NCI-H82 (cell line): ENCODE measurements around the gene ROCK2.
A peak's percentile ranks its signal among the peaks of the same experiment; 100 is the strongest.
"Not testable (repeated sequence)": the region's sequence is repeated elsewhere in the genome, so short reads cannot be mapped to it uniquely, and the experiment has no call there.

Experiments used
- DNase-seq: peaks from one replicate; lab custom pipeline; 2025; lab: John Stamatoyannopoulos, UW

Gene ROCK2

DNA sequence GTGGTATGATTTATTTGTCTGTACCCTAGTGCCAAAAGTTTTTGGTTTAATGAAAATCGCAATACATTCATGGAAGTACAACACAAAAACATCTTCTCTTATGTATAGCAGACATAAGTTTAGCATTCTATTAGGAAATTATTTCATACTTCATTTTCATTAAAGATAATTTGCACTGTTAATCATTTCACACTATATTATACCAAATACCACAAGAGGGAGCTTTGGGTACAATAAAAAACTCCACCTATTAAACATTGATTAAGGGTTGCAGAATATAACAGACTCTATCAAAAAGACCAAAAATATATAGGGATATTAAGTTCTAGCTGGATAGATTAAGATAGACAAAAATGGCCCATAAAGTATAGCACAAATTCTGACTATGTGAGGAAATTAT is 110.1 kb downstream of the ROCK2 start:
- DNase-seq, result peak; percentile 18

DNA sequence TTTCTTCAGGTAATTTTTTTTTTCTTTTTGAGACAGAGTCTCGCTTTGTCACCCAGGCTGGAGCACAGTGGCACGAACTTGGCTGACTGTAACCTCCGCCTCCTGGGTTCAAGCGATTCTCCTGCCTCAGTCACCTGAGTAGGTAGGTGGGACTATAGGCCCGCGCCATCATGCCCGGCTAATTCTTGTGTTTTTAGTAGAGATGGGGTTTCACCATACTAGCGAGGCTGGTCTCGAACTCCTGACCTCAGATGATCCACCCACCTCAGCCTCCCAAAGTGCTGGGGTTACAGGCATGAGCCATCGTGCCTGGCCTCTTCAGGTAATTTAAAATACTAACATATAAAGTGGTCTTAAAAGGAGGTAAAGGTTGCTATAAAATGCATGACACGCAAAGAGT is 113.2 kb downstream of the ROCK2 start:
- DNase-seq, result not testable (repeated sequence)

DNA sequence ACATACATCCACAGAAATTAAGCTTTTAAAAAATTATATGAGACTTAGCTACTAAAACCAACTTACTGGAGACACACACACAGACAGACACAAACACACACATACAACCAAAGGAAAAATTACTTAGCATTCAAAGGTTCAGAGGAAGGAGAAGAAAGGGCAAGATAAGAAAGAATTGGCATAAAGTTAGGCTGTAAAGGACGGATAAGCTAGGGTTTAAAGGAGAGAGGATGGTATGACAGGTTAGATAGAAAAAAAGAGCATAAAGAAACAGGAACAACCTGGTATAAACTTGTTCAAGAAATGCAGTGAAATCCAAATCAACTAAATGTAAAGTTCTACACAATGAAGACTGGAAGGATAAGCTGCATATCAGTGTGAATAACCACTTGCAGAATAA is 115.7 kb downstream of the ROCK2 start:
- DNase-seq, result no peak

DNA sequence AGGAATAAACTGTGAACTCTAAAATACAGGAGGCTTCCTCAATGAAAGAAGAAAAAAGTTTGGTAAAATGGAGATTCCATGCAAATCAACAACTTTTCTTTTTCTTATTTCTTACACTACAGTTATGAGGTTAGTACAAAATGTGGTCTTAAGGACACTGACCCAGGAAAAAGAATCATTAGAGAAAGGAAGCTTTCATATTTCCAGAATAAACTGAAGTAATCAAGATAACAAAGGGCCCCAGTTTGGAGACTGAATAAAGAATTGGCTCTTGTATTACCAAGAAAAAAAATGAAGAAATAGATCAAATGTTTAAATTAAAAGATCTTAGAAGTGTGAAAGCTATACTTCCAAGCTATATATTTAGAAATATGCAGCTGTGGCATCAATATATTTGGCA is 116.8 kb downstream of the ROCK2 start:
- no peak for DNase-seq

DNA sequence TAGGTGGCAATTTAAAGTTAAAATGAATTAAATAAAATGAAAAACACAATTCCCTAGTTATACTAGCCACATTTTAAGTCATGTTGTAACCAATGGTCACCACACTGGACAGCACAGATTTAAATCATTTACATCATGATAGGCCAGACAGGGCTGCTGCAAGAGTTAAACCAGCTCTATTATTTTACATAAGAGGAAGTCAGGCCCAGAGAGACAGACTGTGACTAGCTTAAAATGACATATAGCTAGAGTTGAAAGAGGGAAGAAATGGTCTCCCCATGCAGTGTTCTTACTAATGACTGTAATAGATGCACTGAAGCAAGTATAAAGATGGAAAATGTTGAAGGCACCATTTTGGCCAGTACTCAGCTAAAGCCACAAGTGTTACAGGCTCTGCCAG is 119.5 kb downstream of the ROCK2 start:
- no peak for DNase-seq

DNA sequence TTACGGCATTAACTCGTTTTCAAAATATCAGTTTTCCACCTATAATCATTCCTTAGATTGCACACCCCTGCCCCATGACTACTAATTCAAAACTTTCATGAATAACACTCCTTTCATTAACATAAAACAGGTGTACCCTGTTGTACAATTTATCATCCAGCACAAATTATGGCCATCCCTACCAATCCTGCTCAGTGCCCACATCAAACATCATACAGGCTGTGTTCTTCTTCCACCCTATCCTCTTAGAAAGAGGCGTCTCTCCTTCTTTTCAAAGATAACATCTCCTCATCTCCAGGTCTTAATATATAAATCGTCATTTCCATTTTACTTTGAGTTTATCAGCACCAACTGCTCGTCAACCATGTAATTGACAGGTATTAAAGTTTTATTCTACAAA is 121.6 kb downstream of the ROCK2 start:
- no peak for DNase-seq

DNA sequence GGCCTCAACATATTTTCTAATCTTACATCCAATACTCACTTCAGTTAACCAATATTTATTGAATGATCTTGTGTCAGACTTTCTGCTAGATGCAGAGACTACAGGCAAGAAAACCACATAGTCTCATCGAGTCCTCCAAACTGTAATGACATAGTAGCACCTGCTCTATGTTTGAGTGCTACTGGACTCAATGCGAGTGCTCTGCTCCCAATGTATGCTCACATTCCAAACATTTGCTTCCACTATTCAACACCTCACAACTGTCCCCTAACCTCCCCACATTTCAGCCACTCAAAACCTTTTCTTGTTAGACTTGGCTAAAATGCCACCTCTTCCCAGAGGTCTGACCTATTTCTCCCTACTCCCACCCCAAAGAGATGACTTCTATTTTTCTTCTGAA is 124.0 kb downstream of the ROCK2 start:
- DNase-seq, result no peak

DNA sequence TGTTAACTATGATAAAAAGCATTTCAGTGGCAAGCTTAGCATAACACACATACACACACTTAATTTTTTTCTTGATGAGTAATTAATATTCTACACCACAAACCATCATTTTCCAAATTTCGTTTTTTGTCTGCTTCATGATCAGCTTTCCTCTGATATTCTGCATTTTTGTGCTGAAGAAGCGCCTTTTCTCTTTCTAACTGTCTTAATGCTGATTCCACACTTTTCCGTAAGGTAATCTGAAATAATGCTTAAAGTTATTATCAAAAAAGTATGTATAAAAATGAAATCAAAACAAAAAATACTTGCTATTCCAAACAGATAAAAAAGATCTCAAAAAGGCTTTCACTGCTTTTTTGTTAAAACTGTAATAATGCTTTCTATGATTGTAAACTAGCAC is 129.0 kb downstream of the ROCK2 start:
- no peak for DNase-seq

DNA sequence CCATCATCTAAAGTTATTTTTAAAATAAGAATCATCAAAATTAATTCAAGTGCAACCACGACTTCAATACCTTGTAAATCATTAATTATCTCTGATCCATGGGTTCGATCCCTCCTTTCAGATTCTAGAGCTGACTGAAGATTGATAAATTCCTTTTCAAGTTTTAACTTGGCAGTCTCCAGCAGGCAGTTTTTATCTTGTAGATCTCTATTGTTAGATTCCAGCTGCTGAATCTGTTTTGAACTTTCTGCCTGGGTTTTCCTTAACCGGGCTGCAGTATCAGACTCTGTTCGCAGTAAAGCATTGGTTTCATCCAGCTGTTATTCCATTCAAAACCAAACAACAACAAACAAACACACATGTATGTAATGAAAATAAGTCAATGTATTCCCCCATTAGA is 129.7 kb downstream of the ROCK2 start:
- DNase-seq, result no peak

DNA sequence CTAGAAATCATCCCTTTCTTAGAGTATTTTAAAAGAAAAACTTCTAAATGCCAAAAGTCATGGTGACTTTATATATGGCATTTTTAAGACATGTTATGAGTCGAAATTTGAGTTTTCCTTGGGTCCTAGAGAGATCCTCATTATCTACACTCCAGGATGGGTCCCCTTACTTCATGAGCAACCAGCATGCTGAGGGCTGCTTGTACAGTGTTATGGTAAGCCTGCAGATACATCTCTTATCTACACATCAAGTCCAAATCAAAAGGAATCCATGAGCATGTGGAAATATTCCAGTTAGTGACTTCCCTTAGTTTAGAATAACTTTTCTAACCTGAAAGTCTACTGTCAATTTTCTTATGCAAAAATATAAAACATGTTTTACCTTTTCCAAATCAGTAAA is 130.5 kb downstream of the ROCK2 start:
- no peak for DNase-seq

DNA sequence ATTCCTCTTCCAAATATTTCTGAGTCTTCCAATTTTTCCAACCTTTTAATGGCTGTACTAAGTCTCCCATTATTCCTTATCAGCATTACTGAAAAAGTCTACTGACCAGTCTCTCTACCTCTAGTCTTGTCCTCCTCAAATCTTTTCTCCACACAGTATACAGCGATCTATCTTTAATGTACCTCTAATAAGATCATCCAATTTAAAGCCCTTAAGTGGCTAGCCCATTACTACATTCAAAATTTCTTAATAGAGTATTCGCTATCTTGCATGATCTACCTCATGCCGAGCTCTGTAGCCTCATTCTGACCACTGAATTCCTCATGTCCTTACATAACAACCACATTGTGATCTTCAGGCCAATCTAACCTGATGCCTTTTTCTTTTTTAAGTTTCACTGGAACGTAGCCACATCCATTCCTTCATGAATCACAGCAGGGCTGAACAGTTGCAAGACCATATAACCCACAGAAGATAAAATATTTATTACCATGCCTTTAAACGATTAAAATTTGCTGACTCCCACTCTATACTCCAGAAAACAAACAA is 131.3 kb downstream of the ROCK2 start:
- peak; percentile 45 for DNase-seq

DNA sequence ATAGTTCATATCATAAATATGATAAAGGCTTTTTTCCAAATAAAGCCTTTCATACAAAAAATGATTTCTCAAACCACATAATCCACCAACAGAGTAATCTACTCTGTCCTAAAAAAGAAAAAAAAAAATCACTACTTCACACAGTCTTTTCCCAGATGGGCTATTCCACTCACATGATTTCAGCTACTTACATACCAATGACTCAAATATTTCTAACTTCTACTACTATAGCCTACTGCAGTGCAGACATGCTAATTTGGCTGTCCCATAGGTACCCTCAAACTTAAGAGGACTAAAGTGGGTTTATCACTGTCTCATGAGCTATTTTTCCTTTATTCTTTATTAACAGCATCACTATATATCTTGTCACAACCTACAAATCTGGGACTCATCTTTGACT is 131.8 kb downstream of the ROCK2 start:
- DNase-seq, result no peak

DNA sequence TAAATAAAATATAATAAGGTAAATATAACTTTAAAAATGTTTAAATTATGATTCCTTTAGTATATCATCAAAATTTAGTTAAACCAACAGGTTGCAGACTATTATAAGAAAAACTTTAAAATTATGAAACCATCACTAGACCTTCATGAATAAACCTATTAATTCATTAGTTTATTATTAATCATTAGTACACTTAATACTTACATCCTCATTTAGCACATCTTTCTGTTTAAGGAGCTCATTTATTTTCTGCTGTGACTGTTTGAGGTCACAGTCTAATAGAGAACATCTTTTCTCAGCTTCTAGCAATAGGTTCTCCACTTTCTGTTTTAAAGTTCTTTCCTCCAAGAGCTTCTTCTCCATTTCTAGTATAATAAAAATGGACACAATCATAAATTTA is 136.4 kb downstream of the ROCK2 start:
- DNase-seq, result no peak

DNA sequence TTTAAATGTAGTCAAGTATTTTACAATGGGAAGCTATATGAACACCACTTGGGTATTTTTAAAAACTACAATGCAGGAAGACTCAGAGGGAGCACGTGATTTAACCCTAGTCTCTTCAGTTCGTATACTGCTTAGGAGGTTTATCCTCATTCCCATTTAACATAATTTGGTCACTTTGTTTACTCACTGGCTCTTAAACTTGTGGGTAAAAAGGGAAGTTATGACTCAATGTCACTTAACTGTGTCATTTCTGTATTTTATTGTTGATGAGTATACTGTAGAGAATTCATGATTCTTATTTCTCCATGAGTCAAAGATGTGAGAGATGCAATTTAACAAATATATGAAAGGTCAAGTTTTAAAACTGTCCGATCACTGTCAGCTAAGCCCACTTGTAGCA is 141.0 kb downstream of the ROCK2 start:
- DNase-seq, result no peak

DNA sequence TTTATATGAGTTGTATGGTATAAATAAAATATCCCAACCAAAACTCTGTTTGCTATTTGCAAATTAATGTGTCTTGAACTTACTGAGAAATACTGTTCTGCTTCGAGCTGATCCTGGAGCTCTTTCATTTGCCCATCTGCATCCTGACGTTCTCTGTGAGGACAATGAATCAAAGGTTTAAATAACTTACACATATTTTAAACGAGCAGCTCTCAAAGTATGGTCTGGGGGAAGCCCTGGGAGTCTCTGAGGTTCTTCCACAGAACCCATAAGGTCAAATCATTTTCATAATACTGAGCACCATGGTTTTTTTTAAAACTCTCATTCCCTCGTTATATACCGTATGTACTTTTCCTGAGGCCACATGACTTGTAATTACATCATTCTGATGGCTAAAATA is 142.5 kb downstream of the ROCK2 start:
- no peak for DNase-seq

DNA sequence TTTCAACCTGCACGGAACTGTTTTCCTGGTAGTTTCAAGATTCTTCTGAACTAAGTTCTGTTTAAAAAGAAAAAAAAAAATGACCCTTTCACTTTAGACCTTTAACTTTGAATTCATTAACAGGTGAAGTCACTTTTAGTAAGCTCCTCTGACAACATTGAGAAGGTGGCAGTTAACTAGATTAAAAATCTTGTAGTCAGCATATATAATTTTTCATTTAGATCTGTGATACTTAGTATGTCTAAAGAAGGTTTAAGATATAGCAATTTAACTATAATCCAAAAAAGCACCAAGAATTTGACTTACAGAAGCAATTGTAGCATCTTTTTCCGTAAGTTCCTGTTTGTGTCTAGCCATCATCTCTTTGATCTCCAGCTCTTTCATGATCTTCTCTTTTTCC is 143.8 kb downstream of the ROCK2 start:
- DNase-seq, result no peak

DNA sequence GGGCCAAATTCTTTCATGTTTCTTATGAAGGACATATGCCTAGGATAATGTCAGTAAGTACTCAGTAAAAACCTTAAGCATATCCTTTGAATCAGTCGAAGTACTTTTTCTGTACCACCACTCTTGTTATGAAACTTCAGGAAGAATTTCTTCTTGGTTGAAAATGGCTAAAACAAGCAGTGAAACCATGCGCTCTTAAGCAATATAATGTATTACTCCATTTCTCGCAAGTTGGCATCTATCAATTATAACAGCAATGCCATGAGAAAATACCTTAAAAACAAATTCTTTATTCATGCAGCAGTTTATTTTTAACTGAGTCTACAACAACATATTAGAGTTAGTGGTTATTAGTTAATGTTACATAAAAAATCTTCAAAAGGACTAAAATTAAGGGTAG is 148.2 kb downstream of the ROCK2 start:
- no peak for DNase-seq

DNA sequence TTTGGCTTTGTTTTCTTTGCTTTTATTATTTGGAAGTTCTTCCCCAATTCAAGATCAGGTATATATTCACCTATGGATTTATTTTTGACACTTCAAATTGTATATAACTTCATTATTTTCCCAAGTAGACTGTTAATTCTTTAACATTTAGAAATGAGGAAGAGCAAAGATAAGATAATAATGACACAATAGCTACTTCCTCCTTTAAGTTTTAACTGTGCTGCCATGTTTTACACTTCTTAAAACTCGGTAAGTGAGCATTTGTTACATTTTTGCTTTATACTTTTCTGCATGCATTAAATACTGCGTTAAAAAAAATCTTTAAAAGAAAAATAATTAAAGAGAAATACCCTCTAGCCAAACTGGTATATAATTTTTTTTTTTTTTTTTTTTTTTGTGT is 156.7 kb downstream of the ROCK2 start:
- no peak for DNase-seq

DNA sequence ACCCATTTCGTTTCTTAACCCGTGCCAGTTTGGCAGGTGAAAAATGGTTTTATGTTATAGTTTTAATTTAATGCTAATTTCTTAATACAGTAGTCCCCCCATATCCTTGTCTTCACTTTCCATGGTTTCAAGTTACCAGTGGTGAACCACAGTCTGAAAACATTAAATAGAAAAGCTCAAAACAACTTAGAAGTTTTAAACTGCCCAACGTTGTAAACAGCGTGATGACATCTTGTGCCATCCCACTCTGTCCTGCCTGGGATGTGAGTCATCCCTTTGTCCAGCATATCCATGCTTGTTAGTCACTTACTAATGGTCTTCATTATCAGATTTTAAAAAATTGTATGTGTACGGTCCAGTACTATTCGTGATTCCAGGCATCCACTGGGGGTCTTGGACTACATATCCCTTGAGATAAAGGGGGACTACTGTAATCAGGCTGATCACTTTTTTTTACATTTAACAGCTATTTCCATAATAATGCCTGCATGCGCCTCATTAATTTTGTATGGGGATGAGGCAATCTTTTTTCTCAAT is 157.3 kb downstream of the ROCK2 start:
- no peak for DNase-seq

DNA sequence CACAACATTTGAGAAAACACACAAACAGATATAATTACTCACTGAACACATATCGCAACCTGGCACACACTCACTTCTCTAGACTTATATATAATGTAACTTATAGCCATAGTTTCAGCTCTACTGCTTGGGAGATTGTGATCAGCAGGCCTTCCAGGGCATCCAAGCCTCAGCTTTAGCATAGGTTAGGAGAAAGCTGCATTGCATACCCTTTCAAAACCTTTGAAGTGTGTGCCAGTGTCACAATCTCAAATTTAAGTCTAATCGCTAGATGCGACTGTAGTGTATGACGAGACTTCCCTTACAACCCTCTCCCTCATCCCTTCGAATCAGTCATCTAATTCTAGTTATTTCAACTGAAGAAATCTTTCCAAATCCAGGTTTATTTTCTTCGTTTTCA is 158.3 kb downstream of the ROCK2 start:
- DNase-seq, result no peak

DNA sequence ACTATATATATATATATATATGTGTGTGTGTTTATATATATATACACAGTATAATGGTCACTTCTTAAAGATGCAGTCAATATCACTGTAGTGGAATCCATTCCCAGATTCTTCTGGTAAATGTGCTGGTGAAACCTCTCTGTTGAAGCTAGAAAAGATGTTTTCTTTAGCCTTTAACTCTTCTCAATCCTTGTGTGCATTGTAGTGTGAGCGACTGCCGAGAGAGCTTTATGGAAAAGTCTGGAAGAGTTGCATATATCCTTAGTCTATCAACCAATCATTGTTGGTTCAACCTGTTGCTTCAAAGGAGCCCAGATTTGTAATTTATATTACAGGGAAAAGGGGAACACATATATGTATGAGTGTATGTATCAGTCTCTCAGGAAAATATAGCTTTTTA is 161.5 kb downstream of the ROCK2 start:
- no peak for DNase-seq

DNA sequence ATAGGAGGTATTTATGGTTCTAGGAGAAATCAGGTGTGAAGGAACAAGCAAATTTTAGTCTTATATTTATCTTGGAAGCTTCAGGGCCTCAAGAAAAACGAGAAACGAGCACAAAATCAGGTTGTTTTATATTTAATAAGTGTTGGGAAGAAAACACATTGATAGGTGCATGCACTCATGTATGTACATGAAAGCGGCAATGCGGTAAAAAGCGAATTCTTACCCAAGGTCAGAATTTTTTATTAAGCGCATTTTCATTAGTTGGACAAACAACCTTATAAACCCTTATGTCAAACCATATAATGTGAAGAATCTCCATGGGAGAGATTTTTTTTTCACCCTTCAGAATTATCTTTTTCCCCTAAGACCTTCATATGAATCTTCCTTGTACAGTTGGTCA is 163.8 kb downstream of the ROCK2 start:
- no peak for DNase-seq

DNA sequence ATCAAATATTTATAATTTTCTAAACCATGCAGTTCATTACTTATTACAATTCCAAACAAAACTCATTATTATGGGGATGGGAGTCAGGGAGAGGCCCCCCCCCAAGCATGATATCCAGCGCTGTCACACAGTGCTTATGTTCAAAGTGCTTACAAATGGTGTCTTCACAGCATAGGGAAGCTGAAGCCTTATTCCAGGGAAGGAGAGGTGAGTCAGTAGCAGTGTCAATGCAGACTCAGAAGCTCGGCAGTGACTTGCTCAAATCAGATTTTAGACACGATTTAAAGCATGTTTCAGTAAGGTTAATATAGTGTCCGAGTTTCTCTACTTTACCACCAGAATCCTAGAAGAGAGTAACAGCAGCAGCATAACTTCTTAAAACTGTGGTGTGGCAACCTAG is 164.5 kb downstream of the ROCK2 start:
- DNase-seq, result no peak

DNA sequence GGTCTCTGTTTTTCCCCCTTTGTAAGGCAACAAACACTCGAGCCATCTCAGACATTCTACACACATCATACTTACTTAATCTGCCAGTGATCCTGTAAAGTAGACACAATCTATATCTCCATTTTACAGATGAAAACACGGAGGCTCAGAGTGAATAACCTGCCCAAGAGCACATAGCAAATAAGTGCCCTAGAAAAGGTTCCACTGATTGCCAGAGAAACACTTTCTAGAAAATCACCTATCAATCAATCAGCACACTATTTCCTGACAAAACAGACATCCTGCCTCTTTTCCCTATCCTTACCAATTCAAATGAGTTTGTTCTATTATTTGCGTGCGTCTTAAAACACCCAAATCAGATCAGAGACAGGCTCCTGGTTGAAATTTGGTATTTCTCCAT is 165.2 kb downstream of the ROCK2 start:
- no peak for DNase-seq
